Activated CD4-positive, alpha-beta T cell treated with anti-CD3 and anti-CD28 coated beads, Interleukin-2, amount 10 ng/mL, durations not matched to agents 7 days and 5 days (primary cell): ENCODE data around the gene SELPLG. TPM values are rescaled to one million over a fixed set of nuclear protein-coding genes. Genes with fewer than 3 reads are reported as not detected.

Experiments used
- CTCF ChIA-PET: fragments of 350-600 bp; sonication (Branson Sonifier 250); formaldehyde crosslinking; loops from one replicate; lab custom pipeline; 2021; ENCODE audit warnings: antibody characterized with exemption; lab: Charles Lee
- POLR2A ChIA-PET: fragments of 350-600 bp; sonication (Branson Sonifier 250); formaldehyde crosslinking; loops from one replicate; lab custom pipeline; 2021; ENCODE audit warnings: antibody characterized with exemption; lab: Charles Lee
- DNase-seq: peaks from one replicate; pipeline ENCODE4 v3.0.0-alpha.2; 2020
- H3K27ac Mint-ChIP-seq: one replicate; pipeline ENCODE4 v1.8.0; 2021; ENCODE audit warnings: mild to moderate bottlenecking, moderate library complexity, mixed read lengths
- H3K27me3 Mint-ChIP-seq: one replicate; pipeline ENCODE4 v1.8.0; 2021; ENCODE audit warnings: mixed read lengths
- H3K36me3 Mint-ChIP-seq: one replicate; pipeline ENCODE4 v1.8.0; 2021; ENCODE audit warnings: low read depth, mixed read lengths
- H3K4me1 Mint-ChIP-seq: one replicate; pipeline ENCODE4 v1.8.0; 2021; ENCODE audit warnings: mixed read lengths
- H3K4me3 Mint-ChIP-seq: one replicate; pipeline ENCODE4 v1.8.0; 2021; ENCODE audit warnings: mild to moderate bottlenecking, moderate library complexity, mixed read lengths
- H3K9me3 Mint-ChIP-seq: one replicate; pipeline ENCODE4 v1.8.0; 2021; ENCODE audit warnings: mixed read lengths
- total RNA-seq, 2 experiments: library from RNA; stranded (reverse); gene quantifications; one replicate each; pipeline ENCODE4 v1.2.3, GENCODE V29; 2021

Gene SELPLG
- total RNA-seq, 2 experiments from 2014 or later = 207 to 214 TPM

DNA sequence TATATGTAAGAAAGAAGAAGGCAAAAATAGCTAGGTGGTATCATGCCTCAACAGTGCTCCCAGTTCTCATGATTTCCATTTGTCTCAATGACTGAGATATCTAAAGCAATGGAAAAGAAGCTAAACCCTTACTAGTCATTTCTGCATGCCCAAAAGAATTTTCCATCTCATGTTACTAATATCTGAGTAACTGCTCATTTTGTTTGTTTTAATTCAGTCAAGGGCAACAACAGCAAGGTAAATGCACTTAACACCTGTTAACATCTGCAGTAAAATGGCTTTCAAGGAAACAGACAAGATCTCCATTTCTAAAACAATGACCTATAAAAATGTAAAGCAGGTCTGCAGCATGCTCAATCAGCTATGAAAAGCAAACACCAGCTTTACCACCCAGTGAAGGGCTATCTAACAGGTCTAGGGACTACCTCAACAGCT, 19.4 kb upstream of the SELPLG start:
- H3K27me3 Mint-ChIP-seq = no peaks in the 10 kb centered on the region
- peaks cover 23% of the 10 kb centered on the region for H3K36me3 Mint-ChIP-seq
- ChIA-PET CTCF (interaction anchor here (0.9 to 1.3 kb wide), 4 partner anchors 12 to 70 kb away, joined by 3 read pairs; partner anchors contain the start of gene SELPLG), POLR2A (no interaction called here)
- DNase-seq = no peak
- no peak overlapping the region for H3K4me3 Mint-ChIP-seq
- no peaks in the 10 kb centered on the region for H3K9me3 Mint-ChIP-seq
- no peak overlapping the region for H3K27ac Mint-ChIP-seq
- H3K4me1 Mint-ChIP-seq = peaks cover 4% of the 10 kb centered on the region

DNA sequence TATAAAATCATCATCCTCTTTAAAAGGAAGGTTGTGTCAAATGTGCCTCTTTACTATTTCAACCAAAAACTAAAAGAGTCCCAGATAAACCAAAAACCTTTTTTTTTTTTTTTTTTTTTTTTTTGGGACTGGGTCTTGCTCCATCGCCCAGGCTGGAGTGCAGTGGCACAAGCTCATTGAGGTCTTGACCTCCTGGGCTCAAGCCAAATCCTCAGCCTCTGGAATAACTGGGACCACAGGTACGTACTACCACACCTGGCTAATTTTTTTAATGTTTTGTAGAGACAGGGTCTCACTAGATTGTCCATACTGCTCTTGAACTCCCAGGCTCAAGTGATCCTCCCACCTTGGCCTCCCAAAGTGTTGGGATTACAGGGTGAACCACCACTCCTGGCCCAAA, 16.4 kb upstream of the SELPLG start:
- no peaks in the 10 kb centered on the region for H3K27me3 Mint-ChIP-seq
- H3K4me1 Mint-ChIP-seq = peaks cover 27% of the 10 kb centered on the region
- H3K27ac Mint-ChIP-seq = no peak overlapping the region
- ChIA-PET POLR2A (no interaction called here), CTCF (interaction anchor here (0.8 to 1.6 kb wide), 7 partner anchors 10 to 134 kb away, joined by 3 to 8 read pairs (median 3); partner anchors contain the start of genes ISCU and SELPLG)
- peaks cover 18% of the 10 kb centered on the region for H3K36me3 Mint-ChIP-seq
- no peak for DNase-seq
- no peaks in the 10 kb centered on the region for H3K9me3 Mint-ChIP-seq
- H3K4me3 Mint-ChIP-seq = no peak overlapping the region

DNA sequence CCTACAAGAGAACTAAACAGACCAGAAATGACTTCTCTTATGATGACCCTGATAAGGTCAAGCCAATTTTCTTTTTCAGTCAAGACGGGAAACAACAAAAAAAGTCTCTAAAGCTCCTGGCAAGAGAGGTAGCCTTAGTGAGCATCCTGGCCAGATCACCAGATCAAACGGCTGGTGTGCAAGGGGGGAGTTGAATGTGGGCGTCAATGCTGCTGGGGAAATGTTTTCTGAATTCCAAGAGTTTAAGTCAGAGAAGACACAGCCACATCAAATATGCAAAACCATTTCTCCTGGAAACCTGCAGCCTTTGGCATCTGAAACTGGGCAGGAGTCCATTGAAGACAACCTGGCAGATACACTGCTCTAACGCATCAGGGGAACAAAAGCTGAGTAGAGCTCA, 16.0 kb upstream of the SELPLG start:
- Mint-ChIP-seq H3K4me3 (no peak overlapping the region), H3K27ac (no peak overlapping the region), H3K36me3 (peaks cover 20% of the 10 kb centered on the region), H3K27me3 (no peaks in the 10 kb centered on the region), H3K9me3 (no peaks in the 10 kb centered on the region), H3K4me1 (peaks cover 30% of the 10 kb centered on the region)
- no peak for DNase-seq
- ChIA-PET CTCF (interaction anchor here (0.8 to 1.6 kb wide), 7 partner anchors 10 to 134 kb away, joined by 3 to 8 read pairs (median 3); partner anchors contain the start of genes ISCU and SELPLG), POLR2A (no interaction called here)

DNA sequence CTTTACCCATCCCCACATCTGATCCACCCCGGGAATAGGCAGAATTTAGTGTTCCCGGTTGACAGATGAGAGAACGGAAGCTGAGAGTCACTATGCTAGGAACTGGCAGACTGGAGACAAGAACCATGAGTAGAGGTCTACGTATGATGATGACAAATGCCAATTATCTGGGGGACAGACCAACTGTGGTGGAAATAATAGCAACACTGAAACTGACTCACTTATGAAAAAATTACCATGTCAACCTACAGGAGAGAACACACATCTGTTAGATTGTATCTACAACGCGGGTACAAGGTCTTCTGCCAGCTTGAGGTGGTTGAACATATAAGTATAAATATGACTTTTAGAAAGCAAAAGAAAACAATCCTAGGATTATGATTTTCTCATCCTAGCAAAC, 15.4 kb upstream of the SELPLG start:
- ChIA-PET CTCF (interaction anchor here (0.8 to 1.6 kb wide), 5 partner anchors 11 to 133 kb away, joined by 3 to 8 read pairs (median 3); partner anchors contain the start of genes ISCU and SELPLG), POLR2A (no interaction called here)
- Mint-ChIP-seq H3K9me3 (no peaks in the 10 kb centered on the region), H3K27me3 (no peaks in the 10 kb centered on the region), H3K36me3 (peaks cover 23% of the 10 kb centered on the region), H3K27ac (no peak overlapping the region), H3K4me3 (no peak overlapping the region), H3K4me1 (peaks cover 32% of the 10 kb centered on the region)
- DNase-seq = no peak

DNA sequence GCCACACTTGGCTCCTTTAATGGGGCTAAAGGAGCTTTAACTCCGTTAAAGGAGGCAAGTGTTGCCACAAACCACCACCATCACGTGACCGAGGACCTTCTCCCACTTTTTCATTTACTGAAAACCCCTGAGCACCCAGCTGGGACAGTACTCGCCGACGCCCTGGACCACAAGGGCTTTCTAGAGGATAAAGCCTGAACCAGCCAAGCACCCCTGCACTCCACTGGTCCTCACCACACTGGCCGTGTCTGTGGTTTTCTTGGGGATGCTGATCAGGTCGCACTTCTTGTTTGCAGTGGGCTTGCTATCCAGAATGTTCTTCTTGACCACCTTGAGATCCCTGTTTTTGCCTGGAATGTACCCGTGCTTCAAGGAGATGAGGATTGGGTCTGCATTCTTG, 14.7 kb upstream of the SELPLG start:
- DNase-seq = no peak
- no peaks in the 10 kb centered on the region for H3K9me3 Mint-ChIP-seq
- H3K27ac Mint-ChIP-seq = no peak overlapping the region
- H3K4me1 Mint-ChIP-seq = peaks cover 32% of the 10 kb centered on the region
- ChIA-PET CTCF (interaction anchor here (0.8 to 2.9 kb wide), 2 partner anchors 14 to 37 kb away, joined by 3 to 10 read pairs; partner anchors contain the start of gene SELPLG), POLR2A (no interaction called here)
- H3K4me3 Mint-ChIP-seq = no peak overlapping the region
- H3K27me3 Mint-ChIP-seq = no peaks in the 10 kb centered on the region
- peaks cover 23% of the 10 kb centered on the region for H3K36me3 Mint-ChIP-seq

DNA sequence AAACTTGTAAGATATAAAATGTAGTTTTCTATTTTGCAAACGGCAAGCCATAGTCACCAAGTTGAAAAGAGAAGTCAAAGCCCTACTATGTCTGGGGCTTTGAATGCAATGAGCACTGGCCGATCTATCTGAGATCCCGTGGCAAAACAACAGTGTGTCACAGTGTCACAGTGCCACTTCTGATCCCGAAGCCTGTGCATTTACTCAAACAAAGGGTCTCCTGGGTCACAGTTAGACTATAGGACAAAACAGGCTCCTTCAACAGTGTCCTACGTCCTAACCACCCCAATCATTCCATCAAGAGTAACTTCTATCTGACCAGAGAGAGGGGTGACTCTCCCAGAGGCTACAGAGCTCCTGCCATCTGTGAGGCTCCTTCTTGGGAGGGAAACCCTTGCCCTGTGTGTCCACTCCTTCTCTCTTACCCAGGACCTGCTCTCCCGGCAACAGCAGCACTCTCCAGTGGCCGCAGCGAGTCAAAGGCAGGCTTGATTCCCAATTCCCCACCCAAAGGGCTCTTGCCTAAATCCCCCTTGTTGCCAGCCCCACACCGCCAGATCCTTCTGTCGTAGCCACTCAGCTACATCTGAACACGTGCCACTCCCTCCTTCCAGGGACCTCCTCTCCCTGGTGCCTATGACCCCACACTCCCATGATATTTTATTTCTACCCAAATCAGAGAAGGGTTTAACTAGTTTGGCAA, 14.0 kb upstream of the SELPLG start:
- DNase-seq = no peak
- H3K9me3 Mint-ChIP-seq = no peaks in the 10 kb centered on the region
- H3K36me3 Mint-ChIP-seq = peaks cover 23% of the 10 kb centered on the region
- H3K4me3 Mint-ChIP-seq = no peak overlapping the region
- peak overlapping the region; percentile 70 for H3K27ac Mint-ChIP-seq
- CTCF ChIA-PET = interaction anchor here (0.8 to 2.9 kb wide), 2 partner anchors 13 to 38 kb away, joined by 3 to 10 read pairs; partner anchors contain the start of gene SELPLG
- POLR2A ChIA-PET = interaction anchor here (0.6 kb wide), 1 partner anchor 37 kb away, joined by 3 read pairs; no protein-coding TSS in a partner anchor
- peaks cover 32% of the 10 kb centered on the region for H3K4me1 Mint-ChIP-seq
- H3K27me3 Mint-ChIP-seq = no peaks in the 10 kb centered on the region

DNA sequence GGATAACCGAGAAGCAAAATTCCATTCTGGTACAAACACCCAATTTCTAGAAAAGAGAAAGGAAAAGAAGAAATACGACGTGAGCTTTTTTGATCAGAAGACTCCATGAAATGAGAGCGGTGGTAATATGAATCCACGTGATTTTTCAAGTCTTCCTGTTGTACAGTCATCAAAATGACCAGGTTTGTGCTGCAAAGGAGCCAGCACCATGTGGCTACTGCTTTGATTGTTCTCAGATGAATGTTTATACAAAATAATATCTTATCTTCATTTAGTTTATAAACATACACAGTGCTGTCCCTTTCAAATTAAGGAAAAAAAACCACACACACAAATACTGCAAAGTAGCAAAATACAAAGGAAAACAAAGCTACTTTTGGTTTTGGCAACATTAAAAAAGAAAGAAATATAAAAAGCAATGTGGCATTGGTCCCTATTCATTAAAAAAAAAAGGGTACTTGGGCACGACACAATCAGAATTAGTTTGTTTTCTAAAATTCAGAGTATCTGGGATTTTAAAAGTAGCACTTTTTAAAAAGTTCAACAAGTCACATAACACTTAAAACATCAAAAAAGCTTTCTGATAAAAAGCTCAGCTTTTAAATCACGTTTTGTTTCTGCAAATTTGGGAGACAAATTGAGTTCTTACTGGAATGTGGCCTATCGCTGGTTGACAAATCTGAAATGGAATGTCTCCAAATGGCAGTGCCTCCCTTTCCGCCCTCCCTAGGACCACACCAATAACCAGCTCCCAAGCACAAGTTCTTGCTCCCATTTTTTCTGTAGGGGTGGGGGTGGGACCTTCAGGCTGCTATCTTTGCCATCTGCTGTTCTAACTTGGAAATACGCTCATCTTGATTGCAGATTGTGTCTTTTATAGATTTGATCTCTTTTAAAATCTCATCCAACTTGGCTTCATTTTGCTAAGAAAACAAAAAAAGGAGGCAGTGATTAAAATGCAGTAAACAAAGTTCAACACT, 13.2 kb upstream of the SELPLG start:
- Mint-ChIP-seq H3K36me3 (peaks cover 23% of the 10 kb centered on the region), H3K4me1 (peaks cover 32% of the 10 kb centered on the region), H3K4me3 (peak overlapping the region; percentile 40), H3K27ac (peak overlapping the region; percentile 89), H3K9me3 (no peaks in the 10 kb centered on the region), H3K27me3 (no peaks in the 10 kb centered on the region)
- ChIA-PET CTCF (interaction anchor here (0.6 to 2.9 kb wide), 10 partner anchors 8 to 199 kb away, joined by 3 to 10 read pairs (median 3); partner anchors contain the start of gene SELPLG), POLR2A (interaction anchor here (0.6 kb wide), 1 partner anchor 36 kb away, joined by 3 read pairs; no protein-coding TSS in a partner anchor)
- no peak for DNase-seq

DNA sequence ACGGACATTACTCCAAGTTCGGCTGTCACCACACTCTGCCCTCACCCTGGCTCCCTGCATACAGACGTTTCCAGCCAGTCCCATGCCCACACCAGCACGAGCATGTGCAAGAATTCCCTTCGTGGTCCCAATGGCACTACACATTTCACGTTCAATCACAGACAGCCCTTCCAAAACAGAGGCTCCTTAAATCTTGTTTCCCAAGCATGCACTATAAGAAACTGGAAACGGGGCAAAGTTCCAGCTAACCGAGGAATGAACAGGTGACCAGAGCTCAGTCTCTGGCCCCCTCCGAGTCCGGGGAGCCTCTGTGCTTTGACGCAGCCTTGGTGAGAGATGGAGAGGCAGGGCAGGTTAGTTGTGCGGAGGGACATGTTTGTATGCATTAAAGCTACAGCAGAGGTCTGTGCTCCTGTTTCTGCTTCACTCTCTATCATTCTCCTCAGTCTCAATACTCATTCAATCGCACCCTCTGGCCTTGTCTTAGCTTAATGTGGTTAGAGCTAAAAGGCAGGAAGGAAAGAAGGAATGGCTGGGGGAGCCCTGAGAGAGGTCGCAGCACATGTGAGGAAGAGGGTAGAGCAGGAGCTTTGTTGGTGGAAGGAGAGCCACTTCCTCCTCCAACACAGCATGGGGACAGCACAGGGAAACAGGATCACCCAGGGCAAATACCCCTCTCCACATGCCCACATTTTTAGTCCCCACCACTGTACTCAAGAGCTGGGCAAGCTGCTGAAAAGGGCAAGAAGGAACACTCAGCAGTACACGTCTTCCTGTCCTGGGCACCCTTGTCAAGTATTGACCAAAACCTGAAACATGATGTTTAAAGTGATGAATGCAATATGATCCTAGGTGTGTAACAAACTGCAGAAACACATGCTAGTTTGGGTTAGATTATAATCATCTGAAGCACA, 12.2 kb upstream of the SELPLG start:
- CTCF ChIA-PET = interaction anchor here (0.7 to 2.9 kb wide), 10 partner anchors 9 to 165 kb away, joined by 3 to 10 read pairs (median 3); partner anchors contain the start of gene SELPLG
- Mint-ChIP-seq H3K27ac (peak overlapping the region; percentile 89), H3K4me1 (peaks cover 38% of the 10 kb centered on the region), H3K9me3 (no peaks in the 10 kb centered on the region), H3K27me3 (no peaks in the 10 kb centered on the region), H3K36me3 (peaks cover 19% of the 10 kb centered on the region), H3K4me3 (peak overlapping the region; percentile 40)
- no peak for DNase-seq
- POLR2A ChIA-PET = interaction anchor here (0.5 to 0.6 kb wide), 2 partner anchors 13 to 56 kb away, joined by 3 read pairs; partner anchors contain the start of gene SELPLG

DNA sequence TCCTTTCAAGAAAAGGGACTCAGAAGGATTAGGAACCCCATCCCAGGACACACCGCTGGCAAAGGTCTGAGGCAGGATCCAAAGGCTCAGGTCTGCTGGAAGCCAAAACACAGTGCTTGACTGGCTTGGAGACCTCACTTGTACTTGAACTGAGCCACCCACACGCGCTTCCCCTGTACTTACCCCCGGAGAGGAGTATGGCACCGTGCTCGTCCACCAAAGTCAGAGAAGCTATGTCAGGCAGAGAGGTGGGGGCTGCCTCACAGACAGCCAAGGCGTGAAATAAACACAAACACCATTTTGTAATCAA, 11.1 kb upstream of the SELPLG start:
- Mint-ChIP-seq H3K27me3 (no peaks in the 10 kb centered on the region), H3K36me3 (peaks cover 19% of the 10 kb centered on the region), H3K4me3 (no peak overlapping the region), H3K27ac (no peak overlapping the region), H3K9me3 (no peaks in the 10 kb centered on the region), H3K4me1 (peaks cover 42% of the 10 kb centered on the region)
- POLR2A ChIA-PET = no interaction called here
- CTCF ChIA-PET = interaction anchor here (0.5 to 1.4 kb wide), 4 partner anchors 9 to 602 kb away, joined by 3 to 5 read pairs (median 4); no protein-coding TSS in a partner anchor
- no peak for DNase-seq

DNA sequence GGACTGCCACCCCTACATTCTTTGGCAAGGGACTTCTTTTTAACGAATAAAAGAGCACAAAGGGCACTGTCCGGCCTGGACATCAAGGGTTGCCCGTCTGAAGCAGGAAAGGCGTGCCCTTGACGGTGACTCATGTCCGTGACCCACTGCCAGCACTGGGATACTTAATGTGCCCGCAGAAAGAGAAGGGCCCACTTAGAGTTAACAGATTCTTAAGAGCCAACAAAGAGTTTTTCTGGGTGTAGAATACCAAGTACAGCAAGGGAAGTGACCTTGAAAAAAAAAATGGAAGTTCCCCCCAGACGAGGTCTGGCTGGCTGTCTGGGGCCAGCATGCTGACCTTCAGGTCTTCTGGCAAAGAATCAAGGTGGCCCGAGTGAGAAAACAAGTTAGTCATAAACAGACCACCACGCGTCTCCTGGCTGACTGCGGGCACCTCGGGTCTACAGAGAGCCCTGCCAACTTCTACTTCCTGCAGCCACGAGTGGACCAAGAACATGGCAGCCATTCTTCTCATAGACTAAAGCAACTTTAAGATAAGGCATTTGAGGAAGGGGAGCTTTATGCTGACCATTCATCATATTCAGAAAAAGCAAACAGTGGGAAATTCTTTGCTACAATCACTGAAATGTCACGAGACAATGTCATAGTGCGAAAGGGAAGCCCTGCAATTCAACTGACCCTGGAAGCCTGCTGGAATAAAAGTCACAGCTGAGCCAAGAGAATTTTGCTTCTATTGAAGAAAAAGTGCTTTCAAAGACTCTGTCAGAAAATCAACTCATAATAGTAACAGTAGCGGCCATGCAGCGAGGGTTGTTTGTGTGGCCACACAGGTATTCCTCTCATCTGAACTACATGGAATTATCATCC, 10.5 kb upstream of the SELPLG start:
- POLR2A ChIA-PET = no interaction called here
- no peak overlapping the region for H3K4me3 Mint-ChIP-seq
- peaks cover 43% of the 10 kb centered on the region for H3K4me1 Mint-ChIP-seq
- H3K27ac Mint-ChIP-seq = no peak overlapping the region
- H3K27me3 Mint-ChIP-seq = no peaks in the 10 kb centered on the region
- H3K9me3 Mint-ChIP-seq = no peaks in the 10 kb centered on the region
- CTCF ChIA-PET = interaction anchor here (1.0 to 1.4 kb wide), 3 partner anchors 8 to 67 kb away, joined by 3 to 5 read pairs (median 4); no protein-coding TSS in a partner anchor
- no peak for DNase-seq
- peaks cover 19% of the 10 kb centered on the region for H3K36me3 Mint-ChIP-seq
